Neural cell (in vitro differentiated cells): ENCODE data around the gene P2RY11. TPM values are rescaled to one million over a fixed set of nuclear protein-coding genes. Genes with fewer than 3 reads are reported as not detected.

Experiments used
- H2AFZ ChIP-seq: fragments of 200-600, 300-800 bp; sonication (generic), shearing (Covaris generic); 2 replicates; pipeline ENCODE4 v1.6.0; 2014; ENCODE audit warnings: low read depth, mild to moderate bottlenecking, antibody characterized with exemption, low read length, moderate library complexity
- H3F3A ChIP-seq: fragments of 200-600 bp; shearing (Covaris generic); 2 replicates; pipeline ENCODE4 v1.6.1; 2016; ENCODE audit warnings: mild to moderate bottlenecking, moderate library complexity, mixed read lengths, antibody characterized with exemption, low read length; ENCODE audit not compliant: insufficient read depth, poor library complexity, severe bottlenecking
- H3K27ac ChIP-seq: fragments of 200-600, 300-800 bp; sonication (generic), shearing (Covaris generic); 2 replicates; pipeline ENCODE4 v1.5.1; 2014; ENCODE audit warnings: mild to moderate bottlenecking, low read length, moderate library complexity
- H3K27me3 ChIP-seq: fragments of 300-800, 200-600 bp; sonication (generic), shearing (Covaris generic); 2 replicates; pipeline ENCODE4 v1.6.0; 2014; ENCODE audit warnings: mild to moderate bottlenecking, low read depth, low read length, moderate library complexity; ENCODE audit not compliant: insufficient read depth
- H3K36me3 ChIP-seq: fragments of 300-800, 200-600 bp; sonication (generic), shearing (Covaris generic); 2 replicates; pipeline ENCODE4 v1.5.1; 2014; ENCODE audit warnings: mild to moderate bottlenecking, antibody characterized with exemption, low read length, moderate library complexity; ENCODE audit not compliant: insufficient read depth
- H3K4me2 ChIP-seq: fragments of 300-800, 200-600 bp; sonication (generic), shearing (Covaris generic); 2 replicates; pipeline ENCODE4 v1.6.0; 2014; ENCODE audit warnings: mild to moderate bottlenecking, low read length
- H3K4me3 ChIP-seq: fragments of 300-800, 200-600 bp; sonication (generic), shearing (Covaris generic); 2 replicates; pipeline ENCODE4 v1.5.1; 2014; ENCODE audit warnings: mild to moderate bottlenecking, low read length, moderate library complexity
- H3K79me2 ChIP-seq: fragments of 200-600 bp; shearing (Covaris generic); replicated peaks from 2 replicates; pipeline ENCODE4 v1.6.0; 2014; ENCODE audit warnings: mild to moderate bottlenecking, low read length, moderate library complexity; ENCODE audit not compliant: insufficient read depth
- H3K9ac ChIP-seq: fragments of 300-800, 200-600 bp; sonication (generic), shearing (Covaris generic); 2 replicates; pipeline ENCODE4 v1.6.1; 2016; ENCODE audit warnings: mild to moderate bottlenecking, low read length, mixed read lengths
- H3K9me2 ChIP-seq: fragments of 200-600 bp; shearing (Covaris generic); 2 replicates; pipeline ENCODE4 v1.6.1; 2016; ENCODE audit warnings: mild to moderate bottlenecking, low read length, mixed read lengths; ENCODE audit not compliant: insufficient read depth
- H3K9me3 ChIP-seq: fragments of 200-600, 300-800 bp; sonication (generic), shearing (Covaris generic); 2 replicates; pipeline ENCODE4 v1.6.1; 2016; ENCODE audit warnings: mild to moderate bottlenecking, mixed run types, low read length, moderate library complexity, mixed read lengths
- H4K20me1 ChIP-seq: fragments of 200-600 bp; shearing (Covaris generic); 2 replicates; pipeline ENCODE4 v1.6.1; 2016; ENCODE audit warnings: mild to moderate bottlenecking, mixed run types; ENCODE audit not compliant: insufficient read depth
- CTCF ChIP-seq: fragments of 450-650 bp; IDR thresholded peaks from 2 replicates; pipeline ENCODE4 v1.5.1; 2014; ENCODE audit warnings: antibody characterized with exemption, mild to moderate bottlenecking, moderate library complexity; ENCODE audit not compliant: poor library complexity, severe bottlenecking
- EP300 ChIP-seq: fragments of 450-650 bp; conservative IDR thresholded peaks from 2 replicates; pipeline ENCODE4 v1.6.1; 2014; ENCODE audit warnings: antibody characterized with exemption, mild to moderate bottlenecking, moderate library complexity; ENCODE audit not compliant: poor library complexity, severe bottlenecking
- EZH2 ChIP-seq: fragments of 200-600, 300-800 bp; shearing (Covaris generic), sonication (generic); IDR thresholded peaks from 2 replicates; pipeline ENCODE4 v1.6.1; 2014; ENCODE audit warnings: antibody characterized with exemption, low read length, borderline replicate concordance, mild to moderate bottlenecking; ENCODE audit not compliant: insufficient read depth, poor library complexity, severe bottlenecking
- MXI1 ChIP-seq: fragments of 450-650 bp; conservative IDR thresholded peaks from 2 replicates; pipeline ENCODE4 v1.6.1; 2014; ENCODE audit warnings: antibody characterized with exemption, mild to moderate bottlenecking; ENCODE audit not compliant: poor library complexity, severe bottlenecking
- POLR2AphosphoS5 ChIP-seq: IDR thresholded peaks from 2 replicates; pipeline ENCODE4 v1.6.1; 2012
- RAD21 ChIP-seq: fragments of 450-650 bp; conservative IDR thresholded peaks from 2 replicates; pipeline ENCODE4 v1.6.1; 2014; ENCODE audit warnings: antibody characterized with exemption, mild to moderate bottlenecking, moderate library complexity
- REST ChIP-seq: IDR thresholded peaks from 2 replicates; pipeline ENCODE4 v1.6.1; 2012; ENCODE audit warnings: borderline replicate concordance
- SMC3 ChIP-seq: fragments of 450-650 bp; conservative IDR thresholded peaks from 2 replicates; pipeline ENCODE4 v1.6.1; 2014; ENCODE audit warnings: antibody characterized with exemption, mild to moderate bottlenecking, moderate library complexity; ENCODE audit not compliant: poor library complexity
- TAF1 ChIP-seq: IDR thresholded peaks from 2 replicates; pipeline ENCODE4 v1.6.1; 2012; ENCODE audit warnings: low read depth
- polyA plus RNA-seq: library from polyadenylated mRNA; depleted of rRNA; stranded (reverse); fragments of >200 nt; gene quantifications from 2 replicates; pipeline ENCODE4 v1.2.3, GENCODE V29; 2014

Gene P2RY11
- polyA plus RNA-seq, 1 donor from 2014 or later = 5.4 TPM

- H2AFZ ChIP-seq = no peak overlapping the region
- no peaks in the 10 kb centered on the region for H3K27me3 ChIP-seq
- TF ChIP-seq EZH2 = no peak
- TF ChIP-seq REST = no peak
- no peaks in the 10 kb centered on the region for H4K20me1 ChIP-seq
- peak overlapping the region; percentile 75 for H3K9ac ChIP-seq
- peaks cover 12% of the 10 kb centered on the region for H3K79me2 ChIP-seq
- H3K27ac ChIP-seq = no peak overlapping the region
- no peaks in the 10 kb centered on the region for H3K9me3 ChIP-seq
- H3K4me2 ChIP-seq = peak overlapping the region; percentile 80
- no peaks in the 10 kb centered on the region for H3F3A ChIP-seq
- H3K9me2 ChIP-seq = no peaks in the 10 kb centered on the region
- no peaks in the 10 kb centered on the region for H3K36me3 ChIP-seq
- H3K4me3 ChIP-seq = peak overlapping the region; percentile 94
Measured at GRCh38 chr19:10107254-10107653, 4.2 kb upstream of the P2RY11 start.

GRCh38 chr19:10107817-10108367 lies 3.6 kb upstream of the P2RY11 start:
- Histone ChIP-seq H3K27ac (no peak overlapping the region), H3K79me2 (peaks cover 12% of the 10 kb centered on the region), H3K9me3 (no peaks in the 10 kb centered on the region), H3K4me2 (no peak overlapping the region), H3K27me3 (no peaks in the 10 kb centered on the region), H2AFZ (no peak overlapping the region), H3K4me3 (no peak overlapping the region), H3K9me2 (no peaks in the 10 kb centered on the region), H4K20me1 (no peaks in the 10 kb centered on the region), H3K9ac (no peak overlapping the region), H3K36me3 (no peaks in the 10 kb centered on the region), H3F3A (no peaks in the 10 kb centered on the region)
- TF ChIP-seq MXI1 = no peak
- TF ChIP-seq RAD21 = no peak
- no peak for TF ChIP-seq POLR2AphosphoS5
- TF ChIP-seq TAF1 = no peak
- no peak for TF ChIP-seq SMC3
- TF ChIP-seq CTCF = no peak
- TF ChIP-seq REST = no peak
- no peak for TF ChIP-seq EZH2
- no peak for TF ChIP-seq EP300
